ENCODE data around the gene DDRGK1.

Gene DDRGK1

GRCh38 chr20:3240776-3241363 lies 36.4 kb upstream of the DDRGK1 start:
- DNase-seq (ENCODE audit: low read depth), result no peak
- TF ChIP-seq, protein P1, sequence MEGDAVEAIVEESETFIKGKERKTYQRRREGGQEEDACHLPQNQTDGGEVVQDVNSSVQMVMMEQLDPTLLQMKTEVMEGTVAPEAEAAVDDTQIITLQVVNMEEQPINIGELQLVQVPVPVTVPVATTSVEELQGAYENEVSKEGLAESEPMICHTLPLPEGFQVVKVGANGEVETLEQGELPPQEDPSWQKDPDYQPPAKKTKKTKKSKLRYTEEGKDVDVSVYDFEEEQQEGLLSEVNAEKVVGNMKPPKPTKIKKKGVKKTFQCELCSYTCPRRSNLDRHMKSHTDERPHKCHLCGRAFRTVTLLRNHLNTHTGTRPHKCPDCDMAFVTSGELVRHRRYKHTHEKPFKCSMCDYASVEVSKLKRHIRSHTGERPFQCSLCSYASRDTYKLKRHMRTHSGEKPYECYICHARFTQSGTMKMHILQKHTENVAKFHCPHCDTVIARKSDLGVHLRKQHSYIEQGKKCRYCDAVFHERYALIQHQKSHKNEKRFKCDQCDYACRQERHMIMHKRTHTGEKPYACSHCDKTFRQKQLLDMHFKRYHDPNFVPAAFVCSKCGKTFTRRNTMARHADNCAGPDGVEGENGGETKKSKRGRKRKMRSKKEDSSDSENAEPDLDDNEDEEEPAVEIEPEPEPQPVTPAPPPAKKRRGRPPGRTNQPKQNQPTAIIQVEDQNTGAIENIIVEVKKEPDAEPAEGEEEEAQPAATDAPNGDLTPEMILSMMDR (conservative IDR thresholded peaks at IDR 0.05; ENCODE audit: control insufficient read depth, insufficient read depth, low read depth, low read length), result no peak
- no peak overlapping the region for H3K4me3 ChIP-seq (ENCODE audit: control insufficient read depth, low read depth, low read length)

DNA sequence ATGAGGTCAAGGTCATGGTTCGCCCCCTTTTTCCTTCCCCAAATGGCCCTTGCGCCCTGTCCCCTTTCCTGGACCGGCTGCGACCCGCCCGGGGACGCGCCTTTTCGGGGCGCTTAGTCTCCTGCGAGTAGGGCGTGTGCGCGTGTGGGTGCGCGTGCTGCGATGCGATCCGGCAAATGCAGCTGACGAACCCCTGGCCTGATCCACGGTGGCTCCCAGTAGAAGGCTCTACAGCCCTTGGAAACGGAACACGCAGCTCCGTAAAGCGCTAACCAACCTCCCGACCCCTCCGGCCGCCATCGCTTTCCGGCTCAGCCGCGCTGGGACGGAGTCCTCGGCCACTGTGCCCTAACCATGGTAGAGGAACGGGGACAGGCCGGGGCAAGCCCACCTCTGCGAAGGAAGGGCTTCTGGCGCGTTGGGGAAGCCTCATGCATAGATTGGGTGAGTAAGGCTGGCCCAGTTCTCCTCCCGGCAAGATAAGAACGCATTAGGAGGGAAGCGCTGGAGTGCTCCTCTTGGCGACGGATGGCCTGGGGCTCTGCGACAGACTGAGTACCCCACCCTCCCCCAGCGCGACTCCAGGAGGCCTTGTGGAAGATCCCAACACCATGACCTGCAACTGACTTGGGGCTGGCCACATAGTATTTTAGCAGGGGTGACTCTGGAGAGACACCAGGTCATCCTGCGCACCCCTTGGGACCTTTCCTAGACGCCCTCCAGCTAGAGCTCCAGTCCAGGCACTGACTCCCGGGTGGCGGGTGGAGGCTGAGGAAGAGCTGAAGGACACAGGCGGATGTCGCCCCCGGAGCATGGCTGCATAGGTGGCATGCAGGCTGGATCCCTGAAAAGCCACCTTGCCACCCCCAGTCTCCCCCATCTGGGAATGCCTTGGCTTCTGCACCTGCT lies 35.6 kb upstream of the DDRGK1 start:
- TF ChIP-seq, protein P1 (conservative IDR thresholded peaks at IDR 0.05; ENCODE audit: control insufficient read depth, insufficient read depth, low read depth, low read length), result no peak
- peak; percentile 21 for DNase-seq (ENCODE audit: low read depth)
- peak overlapping the region; percentile 64 for H3K4me3 ChIP-seq (ENCODE audit: control insufficient read depth, low read depth, low read length)

DNA sequence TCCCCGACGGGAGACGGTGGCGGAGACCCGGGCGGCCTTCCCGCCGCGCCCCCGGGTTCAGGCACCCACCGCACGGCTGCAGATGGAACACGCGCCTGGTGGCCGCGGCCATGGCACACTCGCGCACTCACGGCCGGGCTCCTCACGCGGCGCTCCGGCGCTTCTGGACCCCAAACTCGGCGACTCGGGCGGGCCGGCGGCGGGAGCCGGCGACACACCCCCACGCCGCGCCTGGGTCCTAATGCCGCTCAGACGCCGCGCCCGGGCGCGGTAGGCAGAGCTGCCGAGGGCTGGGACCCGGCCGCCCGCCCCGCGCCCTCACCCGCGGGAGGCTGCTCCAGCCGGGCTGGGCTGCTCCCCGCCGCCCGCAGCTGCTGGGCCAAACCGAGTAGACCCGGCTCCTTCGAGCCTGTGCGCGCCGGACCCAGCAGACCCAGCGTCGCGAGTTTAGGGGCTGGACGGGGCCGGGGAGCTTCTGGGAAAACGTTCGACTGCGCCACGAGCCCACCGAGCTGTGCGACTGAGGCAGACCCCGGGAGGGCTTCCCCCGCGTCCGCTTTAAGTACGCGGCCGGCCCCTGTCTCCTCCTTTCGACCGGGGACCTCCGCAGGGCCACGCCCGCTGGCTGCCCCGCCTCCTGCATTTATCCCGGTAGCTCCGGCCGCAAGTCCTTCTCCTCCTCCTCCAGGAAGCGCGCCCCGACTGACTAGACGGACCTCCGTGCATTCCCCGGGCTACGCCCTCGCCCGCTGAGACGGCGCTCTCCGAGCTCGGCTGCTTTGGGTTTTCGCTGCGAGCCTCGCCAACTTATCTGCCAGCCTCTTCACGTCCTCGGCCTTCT lies 34.8 kb upstream of the DDRGK1 start, which contains the start of gene SLC4A11:
TSS of gene SLC4A11 (minus strand) at position 165 of the 841 bp plus-strand sequence. CDS start at position 112, 53 bp downstream.
- peak; percentile 56 for DNase-seq (ENCODE audit: low read depth)
- H3K4me3 ChIP-seq (ENCODE audit: control insufficient read depth, low read depth, low read length), result peak within 1 kb of the TSS; percentile 64
- TF ChIP-seq, protein P1 (conservative IDR thresholded peaks at IDR 0.05; ENCODE audit: control insufficient read depth, insufficient read depth, low read depth, low read length), result no peak

GRCh38 chr20:3238616-3239025 lies 34.1 kb upstream of the DDRGK1 start:
- TF ChIP-seq, protein P1 (conservative IDR thresholded peaks at IDR 0.05; ENCODE audit: control insufficient read depth, insufficient read depth, low read depth, low read length), result no peak
- no peak for DNase-seq (ENCODE audit: low read depth)
- H3K4me3 ChIP-seq (ENCODE audit: control insufficient read depth, low read depth, low read length), result peak overlapping the region; percentile 64

DNA sequence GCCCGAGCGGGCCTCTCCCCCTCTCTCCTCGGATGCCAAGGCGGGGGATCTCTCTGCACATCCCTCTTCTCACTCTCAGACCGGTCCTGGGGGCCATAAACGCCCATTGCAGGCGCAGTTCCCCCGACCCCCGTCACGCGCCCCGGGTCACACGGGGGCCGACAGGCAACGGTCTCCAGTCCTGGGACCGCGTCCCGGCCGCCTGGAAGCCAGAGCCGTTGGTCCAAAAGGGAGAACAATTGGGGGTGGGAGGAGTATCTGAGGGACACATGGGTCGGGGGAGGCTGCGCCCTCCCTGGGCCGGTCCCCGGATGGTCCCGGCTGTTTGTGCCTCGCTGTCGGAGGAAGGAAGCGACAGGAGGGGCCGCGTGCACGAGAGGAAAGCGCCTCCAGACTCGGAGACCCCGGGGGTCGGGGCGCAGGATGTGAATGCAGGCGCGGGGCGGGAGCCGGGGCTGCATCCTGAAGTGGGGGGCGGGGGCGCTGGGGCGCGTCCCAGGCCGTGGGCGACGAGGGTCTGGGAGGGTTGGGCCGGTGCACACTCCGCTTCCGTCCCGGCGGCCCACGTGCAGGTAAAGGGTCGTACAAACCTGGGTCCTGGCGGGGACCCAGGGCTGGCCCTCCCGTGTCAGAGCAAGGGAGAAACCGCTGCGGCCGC lies 33.6 kb upstream of the DDRGK1 start:
- no peak for DNase-seq (ENCODE audit: low read depth)
- peak overlapping the region; percentile 64 for H3K4me3 ChIP-seq (ENCODE audit: control insufficient read depth, low read depth, low read length)
- TF ChIP-seq, protein P1 (conservative IDR thresholded peaks at IDR 0.05; ENCODE audit: control insufficient read depth, insufficient read depth, low read depth, low read length), result no peak
